ENCODE results near the gene HS6ST2.

HS6ST2 gene

DNA sequence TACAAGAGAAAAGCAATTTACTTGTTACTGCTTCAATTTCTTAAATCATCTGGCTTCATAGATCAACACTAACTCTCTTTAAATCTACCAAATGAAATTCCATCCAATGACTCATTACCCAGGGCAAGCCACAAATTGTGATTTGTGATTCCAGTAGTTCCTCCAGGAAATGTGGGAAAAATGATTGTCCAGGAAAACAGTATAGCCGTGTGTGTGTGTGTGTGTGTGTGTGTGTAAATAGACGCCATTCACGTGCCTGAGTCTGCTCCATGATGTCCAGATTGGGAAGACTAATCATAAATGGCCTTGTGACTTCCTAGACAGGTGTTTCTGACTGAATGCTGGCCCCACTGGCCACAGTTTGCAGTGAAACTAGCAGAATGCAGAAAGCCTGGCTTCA, 121.3 kb downstream of the HS6ST2 start:
- Histone ChIP-seq H3K4me1 (ENCODE audit: insufficient read depth, low read length) (no peaks in the 10 kb centered on the region), H3K79me2 (ENCODE audit: insufficient read depth, low read length) (no peaks in the 10 kb centered on the region), H3K27me3 (ENCODE audit: insufficient read depth, low read length, poor library complexity) (no peaks in the 10 kb centered on the region), H3K4me2 (ENCODE audit: insufficient read depth, low read length) (no peak overlapping the region), H3K9me3 (ENCODE audit: insufficient read depth, low read length, severe bottlenecking) (no peaks in the 10 kb centered on the region), H3K9ac (ENCODE audit: low read depth, low read length) (no peak overlapping the region), H3K27ac (ENCODE audit: low read length) (no peak overlapping the region), H3K36me3 (ENCODE audit: insufficient read depth, low read length) (no peaks in the 10 kb centered on the region), H4K20me1 (ENCODE audit: insufficient read depth, low read length) (no peaks in the 10 kb centered on the region), H3K4me3 (ENCODE audit: low read depth in 1 of 2, low read length in 2 of 2) (no peak overlapping the region), H2AFZ (ENCODE audit: low read depth, low read length) (no peak overlapping the region)
- no peak for DNase-seq
- TF ChIP-seq EZH2 (IDR thresholded peaks at IDR 0.05; ENCODE audit: borderline replicate concordance, low read depth, low read length, severe bottlenecking) = no peak
- TF ChIP-seq CTCF (IDR thresholded peaks at IDR 0.05; ENCODE audit: borderline replicate concordance, extremely low read depth, low read length, poor library complexity, severe bottlenecking) = no peak
- ATAC-seq (ENCODE audit: insufficient read depth, low read depth) = no peak

DNA sequence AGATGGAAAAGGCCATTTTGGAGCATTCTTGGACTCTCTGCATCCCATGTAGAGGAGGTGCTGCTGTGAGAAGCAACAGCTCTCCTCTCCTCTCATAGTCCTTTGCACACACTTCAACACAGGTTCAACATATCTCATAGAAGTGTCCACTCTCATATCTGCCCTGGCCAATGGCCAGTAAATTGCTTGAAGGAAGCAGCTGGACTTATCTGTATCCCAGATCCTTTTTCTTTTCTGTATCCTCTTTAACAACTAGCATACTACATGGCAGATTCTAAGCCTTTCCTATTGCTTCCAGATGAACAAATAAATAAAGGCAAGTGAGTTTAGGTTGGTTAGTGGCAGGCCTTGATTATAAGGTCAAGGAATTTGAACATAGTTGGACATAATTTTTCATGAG, 122.0 kb downstream of the HS6ST2 start:
- H3K79me2 ChIP-seq (ENCODE audit: insufficient read depth, low read length) = no peaks in the 10 kb centered on the region
- DNase-seq (no peak), ATAC-seq (ENCODE audit: insufficient read depth, low read depth) (no peak)
- no peak overlapping the region for H3K4me2 ChIP-seq (ENCODE audit: insufficient read depth, low read length)
- H3K27ac ChIP-seq (ENCODE audit: low read length) = no peak overlapping the region
- no peaks in the 10 kb centered on the region for H3K4me1 ChIP-seq (ENCODE audit: insufficient read depth, low read length)
- H4K20me1 ChIP-seq (ENCODE audit: insufficient read depth, low read length) = no peaks in the 10 kb centered on the region
- H3K9ac ChIP-seq (ENCODE audit: low read depth, low read length) = no peak overlapping the region
- no peak overlapping the region for H3K4me3 ChIP-seq (ENCODE audit: low read depth in 1 of 2, low read length in 2 of 2)
- no peaks in the 10 kb centered on the region for H3K9me3 ChIP-seq (ENCODE audit: insufficient read depth, low read length, severe bottlenecking)
- no peak overlapping the region for H2AFZ ChIP-seq (ENCODE audit: low read depth, low read length)
- TF ChIP-seq EZH2 (IDR thresholded peaks at IDR 0.05; ENCODE audit: borderline replicate concordance, low read depth, low read length, severe bottlenecking) = no peak
- no peaks in the 10 kb centered on the region for H3K36me3 ChIP-seq (ENCODE audit: insufficient read depth, low read length)
- no peaks in the 10 kb centered on the region for H3K27me3 ChIP-seq (ENCODE audit: insufficient read depth, low read length, poor library complexity)

DNA sequence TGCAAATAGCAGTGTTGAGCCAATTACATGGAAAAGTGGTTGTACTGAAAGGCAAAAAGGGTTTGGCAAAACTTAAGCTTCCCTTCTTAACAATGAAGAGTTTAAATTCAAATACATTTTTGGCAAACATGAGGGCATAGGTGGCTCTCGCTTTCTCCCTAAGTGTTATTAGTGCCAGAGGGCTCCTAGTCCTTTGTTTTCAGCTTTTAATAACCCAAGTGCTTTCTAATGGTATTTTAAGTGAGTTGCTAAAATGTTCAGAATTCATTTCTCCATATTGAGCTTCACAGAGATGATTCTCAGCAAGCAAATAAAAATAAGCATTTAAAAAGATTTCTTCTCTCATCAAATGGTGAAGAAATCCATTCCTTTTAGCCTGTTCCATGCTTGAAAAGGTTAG, 123.7 kb downstream of the HS6ST2 start:
- Histone ChIP-seq H3K27me3 (ENCODE audit: insufficient read depth, low read length, poor library complexity) (no peaks in the 10 kb centered on the region), H3K4me3 (ENCODE audit: low read depth in 1 of 2, low read length in 2 of 2) (no peak overlapping the region), H3K9me3 (ENCODE audit: insufficient read depth, low read length, severe bottlenecking) (no peaks in the 10 kb centered on the region), H3K9ac (ENCODE audit: low read depth, low read length) (no peak overlapping the region), H3K36me3 (ENCODE audit: insufficient read depth, low read length) (no peaks in the 10 kb centered on the region), H3K4me2 (ENCODE audit: insufficient read depth, low read length) (no peak overlapping the region), H4K20me1 (ENCODE audit: insufficient read depth, low read length) (no peaks in the 10 kb centered on the region), H3K79me2 (ENCODE audit: insufficient read depth, low read length) (no peaks in the 10 kb centered on the region), H3K27ac (ENCODE audit: low read length) (no peak overlapping the region), H2AFZ (ENCODE audit: low read depth, low read length) (no peak overlapping the region), H3K4me1 (ENCODE audit: insufficient read depth, low read length) (no peaks in the 10 kb centered on the region)
- no peak for TF ChIP-seq CTCF (IDR thresholded peaks at IDR 0.05; ENCODE audit: borderline replicate concordance, extremely low read depth, low read length, poor library complexity, severe bottlenecking)
- TF ChIP-seq EZH2 (IDR thresholded peaks at IDR 0.05; ENCODE audit: borderline replicate concordance, low read depth, low read length, severe bottlenecking) = no peak
- no peak for DNase-seq
- ATAC-seq (ENCODE audit: insufficient read depth, low read depth) = no peak

DNA sequence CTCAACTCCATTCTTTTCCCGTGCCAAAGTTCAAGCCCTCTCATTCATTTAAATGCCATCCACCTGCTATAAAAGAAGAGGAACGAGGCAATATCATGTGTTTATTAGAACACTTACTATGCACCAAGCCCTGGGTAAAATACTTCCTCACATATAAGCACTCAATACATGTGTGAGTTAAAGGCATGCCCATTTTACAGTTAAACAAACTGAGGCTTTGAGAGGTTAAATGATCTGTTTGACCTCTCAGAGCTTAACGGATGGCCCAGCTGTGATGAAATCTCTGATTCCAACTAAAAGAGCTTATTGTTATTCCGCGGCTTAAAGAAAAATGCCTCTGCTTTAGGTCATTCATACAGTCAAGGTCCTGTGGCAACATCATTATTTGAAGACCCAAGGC, 124.3 kb downstream of the HS6ST2 start:
- Histone ChIP-seq H3K27me3 (ENCODE audit: insufficient read depth, low read length, poor library complexity) (no peaks in the 10 kb centered on the region), H3K4me1 (ENCODE audit: insufficient read depth, low read length) (no peaks in the 10 kb centered on the region), H3K36me3 (ENCODE audit: insufficient read depth, low read length) (no peaks in the 10 kb centered on the region), H3K4me2 (ENCODE audit: insufficient read depth, low read length) (no peak overlapping the region), H3K4me3 (ENCODE audit: low read depth in 1 of 2, low read length in 2 of 2) (no peak overlapping the region), H3K27ac (ENCODE audit: low read length) (no peak overlapping the region), H3K79me2 (ENCODE audit: insufficient read depth, low read length) (no peaks in the 10 kb centered on the region), H4K20me1 (ENCODE audit: insufficient read depth, low read length) (no peaks in the 10 kb centered on the region), H3K9me3 (ENCODE audit: insufficient read depth, low read length, severe bottlenecking) (no peaks in the 10 kb centered on the region), H3K9ac (ENCODE audit: low read depth, low read length) (no peak overlapping the region), H2AFZ (ENCODE audit: low read depth, low read length) (no peak overlapping the region)
- no peak for DNase-seq
- TF ChIP-seq CTCF (IDR thresholded peaks at IDR 0.05; ENCODE audit: borderline replicate concordance, extremely low read depth, low read length, poor library complexity, severe bottlenecking) = no peak
- no peak for TF ChIP-seq EZH2 (IDR thresholded peaks at IDR 0.05; ENCODE audit: borderline replicate concordance, low read depth, low read length, severe bottlenecking)
- no peak for ATAC-seq (ENCODE audit: insufficient read depth, low read depth)
